ENCODE data around the gene IL17RE. TPM values are rescaled to one million over a fixed set of nuclear protein-coding genes. Genes with fewer than 3 reads are reported as not detected.

The IL17RE gene
- total and polyA plus RNA-seq, 2 of the 13 experiments (the other 11 are each of a cell fraction or from before 2014, with no cell fraction given) = 14.5 to 24.1 TPM

DNA sequence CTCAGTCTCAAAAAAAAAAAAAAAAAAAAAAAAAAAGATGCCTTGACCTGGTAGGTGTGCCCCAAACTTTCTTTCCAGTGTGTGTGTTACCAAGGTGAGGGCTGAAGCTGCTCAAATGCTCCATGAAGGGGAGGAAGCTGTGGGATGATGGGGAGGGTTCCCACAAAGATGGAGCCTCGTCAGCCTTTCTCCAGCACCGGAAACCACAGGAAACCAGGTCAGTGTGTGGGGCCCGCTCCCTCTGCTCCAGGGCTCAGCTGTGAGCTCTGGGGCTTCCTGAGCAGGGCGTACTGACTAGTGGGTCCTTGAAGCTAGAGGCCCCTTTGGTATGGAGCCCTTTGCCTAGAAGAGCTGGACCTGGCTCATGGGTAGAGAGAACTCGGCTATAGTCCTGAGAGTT is 681 bp upstream of the IL17RE start (continued):
- TF ChIP-seq, protein P1, sequence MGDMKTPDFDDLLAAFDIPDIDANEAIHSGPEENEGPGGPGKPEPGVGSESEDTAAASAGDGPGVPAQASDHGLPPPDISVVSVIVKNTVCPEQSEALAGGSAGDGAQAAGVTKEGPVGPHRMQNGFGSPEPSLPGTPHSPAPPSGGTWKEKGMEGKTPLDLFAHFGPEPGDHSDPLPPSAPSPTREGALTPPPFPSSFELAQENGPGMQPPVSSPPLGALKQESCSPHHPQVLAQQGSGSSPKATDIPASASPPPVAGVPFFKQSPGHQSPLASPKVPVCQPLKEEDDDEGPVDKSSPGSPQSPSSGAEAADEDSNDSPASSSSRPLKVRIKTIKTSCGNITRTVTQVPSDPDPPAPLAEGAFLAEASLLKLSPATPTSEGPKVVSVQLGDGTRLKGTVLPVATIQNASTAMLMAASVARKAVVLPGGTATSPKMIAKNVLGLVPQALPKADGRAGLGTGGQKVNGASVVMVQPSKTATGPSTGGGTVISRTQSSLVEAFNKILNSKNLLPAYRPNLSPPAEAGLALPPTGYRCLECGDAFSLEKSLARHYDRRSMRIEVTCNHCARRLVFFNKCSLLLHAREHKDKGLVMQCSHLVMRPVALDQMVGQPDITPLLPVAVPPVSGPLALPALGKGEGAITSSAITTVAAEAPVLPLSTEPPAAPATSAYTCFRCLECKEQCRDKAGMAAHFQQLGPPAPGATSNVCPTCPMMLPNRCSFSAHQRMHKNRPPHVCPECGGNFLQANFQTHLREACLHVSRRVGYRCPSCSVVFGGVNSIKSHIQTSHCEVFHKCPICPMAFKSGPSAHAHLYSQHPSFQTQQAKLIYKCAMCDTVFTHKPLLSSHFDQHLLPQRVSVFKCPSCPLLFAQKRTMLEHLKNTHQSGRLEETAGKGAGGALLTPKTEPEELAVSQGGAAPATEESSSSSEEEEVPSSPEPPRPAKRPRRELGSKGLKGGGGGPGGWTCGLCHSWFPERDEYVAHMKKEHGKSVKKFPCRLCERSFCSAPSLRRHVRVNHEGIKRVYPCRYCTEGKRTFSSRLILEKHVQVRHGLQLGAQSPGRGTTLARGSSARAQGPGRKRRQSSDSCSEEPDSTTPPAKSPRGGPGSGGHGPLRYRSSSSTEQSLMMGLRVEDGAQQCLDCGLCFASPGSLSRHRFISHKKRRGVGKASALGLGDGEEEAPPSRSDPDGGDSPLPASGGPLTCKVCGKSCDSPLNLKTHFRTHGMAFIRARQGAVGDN (CRISPR knock-in tag; IDR thresholded peaks at IDR 0.05) = 0 out of 2 replicates have a peak, but pooled peaks have one; percentile 24
- TF ChIP-seq ZNF432 (CRISPR knock-in tag; IDR thresholded peaks at IDR 0.05; ENCODE audit: borderline replicate concordance) = no peak
- no peak for TF ChIP-seq RBM22 (optimal IDR thresholded peaks at IDR 0.05; ENCODE audit: low read length)
- TF ChIP-seq HIVEP1 (CRISPR knock-in tag; IDR thresholded peaks at IDR 0.05) = no peak
- no peak for TF ChIP-seq ZNF543 (CRISPR knock-in tag; IDR thresholded peaks at IDR 0.05)
- TF ChIP-seq, protein P2, sequence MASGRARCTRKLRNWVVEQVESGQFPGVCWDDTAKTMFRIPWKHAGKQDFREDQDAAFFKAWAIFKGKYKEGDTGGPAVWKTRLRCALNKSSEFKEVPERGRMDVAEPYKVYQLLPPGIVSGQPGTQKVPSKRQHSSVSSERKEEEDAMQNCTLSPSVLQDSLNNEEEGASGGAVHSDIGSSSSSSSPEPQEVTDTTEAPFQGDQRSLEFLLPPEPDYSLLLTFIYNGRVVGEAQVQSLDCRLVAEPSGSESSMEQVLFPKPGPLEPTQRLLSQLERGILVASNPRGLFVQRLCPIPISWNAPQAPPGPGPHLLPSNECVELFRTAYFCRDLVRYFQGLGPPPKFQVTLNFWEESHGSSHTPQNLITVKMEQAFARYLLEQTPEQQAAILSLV (CRISPR knock-in tag; IDR thresholded peaks at IDR 0.05; ENCODE audit: borderline replicate concordance) = 0 out of 2 replicates have a peak, but pooled peaks have one; percentile 62
- TF ChIP-seq RFXANK (CRISPR knock-in tag; IDR thresholded peaks at IDR 0.05) = no peak
- TF ChIP-seq, protein P3, sequence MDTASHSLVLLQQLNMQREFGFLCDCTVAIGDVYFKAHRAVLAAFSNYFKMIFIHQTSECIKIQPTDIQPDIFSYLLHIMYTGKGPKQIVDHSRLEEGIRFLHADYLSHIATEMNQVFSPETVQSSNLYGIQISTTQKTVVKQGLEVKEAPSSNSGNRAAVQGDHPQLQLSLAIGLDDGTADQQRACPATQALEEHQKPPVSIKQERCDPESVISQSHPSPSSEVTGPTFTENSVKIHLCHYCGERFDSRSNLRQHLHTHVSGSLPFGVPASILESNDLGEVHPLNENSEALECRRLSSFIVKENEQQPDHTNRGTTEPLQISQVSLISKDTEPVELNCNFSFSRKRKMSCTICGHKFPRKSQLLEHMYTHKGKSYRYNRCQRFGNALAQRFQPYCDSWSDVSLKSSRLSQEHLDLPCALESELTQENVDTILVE (CRISPR knock-in tag; IDR thresholded peaks at IDR 0.05) = peak; percentile 22; the same call in 1 of the 2 replicates
- no peak for TF ChIP-seq RFX1 (IDR thresholded peaks at IDR 0.05)
- TF ChIP-seq RARG (CRISPR knock-in tag; IDR thresholded peaks at IDR 0.05; ENCODE audit: low read depth) = no peak
- TF ChIP-seq FOXJ3 (CRISPR knock-in tag; IDR thresholded peaks at IDR 0.05; ENCODE audit: borderline replicate concordance) = no peak
- TF ChIP-seq, protein P4, sequence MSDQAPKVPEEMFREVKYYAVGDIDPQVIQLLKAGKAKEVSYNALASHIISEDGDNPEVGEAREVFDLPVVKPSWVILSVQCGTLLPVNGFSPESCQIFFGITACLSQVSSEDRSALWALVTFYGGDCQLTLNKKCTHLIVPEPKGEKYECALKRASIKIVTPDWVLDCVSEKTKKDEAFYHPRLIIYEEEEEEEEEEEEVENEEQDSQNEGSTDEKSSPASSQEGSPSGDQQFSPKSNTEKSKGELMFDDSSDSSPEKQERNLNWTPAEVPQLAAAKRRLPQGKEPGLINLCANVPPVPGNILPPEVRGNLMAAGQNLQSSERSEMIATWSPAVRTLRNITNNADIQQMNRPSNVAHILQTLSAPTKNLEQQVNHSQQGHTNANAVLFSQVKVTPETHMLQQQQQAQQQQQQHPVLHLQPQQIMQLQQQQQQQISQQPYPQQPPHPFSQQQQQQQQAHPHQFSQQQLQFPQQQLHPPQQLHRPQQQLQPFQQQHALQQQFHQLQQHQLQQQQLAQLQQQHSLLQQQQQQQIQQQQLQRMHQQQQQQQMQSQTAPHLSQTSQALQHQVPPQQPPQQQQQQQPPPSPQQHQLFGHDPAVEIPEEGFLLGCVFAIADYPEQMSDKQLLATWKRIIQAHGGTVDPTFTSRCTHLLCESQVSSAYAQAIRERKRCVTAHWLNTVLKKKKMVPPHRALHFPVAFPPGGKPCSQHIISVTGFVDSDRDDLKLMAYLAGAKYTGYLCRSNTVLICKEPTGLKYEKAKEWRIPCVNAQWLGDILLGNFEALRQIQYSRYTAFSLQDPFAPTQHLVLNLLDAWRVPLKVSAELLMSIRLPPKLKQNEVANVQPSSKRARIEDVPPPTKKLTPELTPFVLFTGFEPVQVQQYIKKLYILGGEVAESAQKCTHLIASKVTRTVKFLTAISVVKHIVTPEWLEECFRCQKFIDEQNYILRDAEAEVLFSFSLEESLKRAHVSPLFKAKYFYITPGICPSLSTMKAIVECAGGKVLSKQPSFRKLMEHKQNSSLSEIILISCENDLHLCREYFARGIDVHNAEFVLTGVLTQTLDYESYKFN (CRISPR knock-in tag; conservative IDR thresholded peaks at IDR 0.05) = no peak
- no peak for TF ChIP-seq ZNF496 (CRISPR knock-in tag; IDR thresholded peaks at IDR 0.05; ENCODE audit: insufficient replicate concordance)
- no peak for TF ChIP-seq MAFG (CRISPR knock-in tag; IDR thresholded peaks at IDR 0.05)
- TF ChIP-seq ZNF644 (CRISPR knock-in tag; IDR thresholded peaks at IDR 0.05; ENCODE audit: low read depth) = peak; percentile 41; the same call in 1 of the 2 replicates
- TF ChIP-seq, protein P5, sequence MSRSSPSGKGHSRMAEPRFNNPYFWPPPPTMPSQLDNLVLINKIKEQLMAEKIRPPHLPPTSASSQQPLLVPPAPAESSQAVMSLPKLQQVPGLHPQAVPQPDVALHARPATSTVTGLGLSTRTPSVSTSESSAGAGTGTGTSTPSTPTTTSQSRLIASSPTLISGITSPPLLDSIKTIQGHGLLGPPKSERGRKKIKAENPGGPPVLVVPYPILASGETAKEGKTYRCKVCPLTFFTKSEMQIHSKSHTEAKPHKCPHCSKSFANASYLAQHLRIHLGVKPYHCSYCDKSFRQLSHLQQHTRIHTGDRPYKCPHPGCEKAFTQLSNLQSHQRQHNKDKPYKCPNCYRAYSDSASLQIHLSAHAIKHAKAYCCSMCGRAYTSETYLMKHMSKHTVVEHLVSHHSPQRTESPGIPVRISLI (CRISPR knock-in tag; IDR thresholded peaks at IDR 0.05; ENCODE audit: borderline replicate concordance) = peak; percentile 8
- TF ChIP-seq TARDBP (CRISPR knock-in tag; IDR thresholded peaks at IDR 0.05) = 0 out of 2 replicates have a peak, but pooled peaks have one; percentile 15
- TF ChIP-seq GTF3A (CRISPR knock-in tag; conservative IDR thresholded peaks at IDR 0.05) = 0 out of 2 replicates have a peak, but pooled peaks have one; percentile 15
- TF ChIP-seq TBP (CRISPR knock-in tag; IDR thresholded peaks at IDR 0.05) = no peak
- TF ChIP-seq SAFB2 (CRISPR knock-in tag; IDR thresholded peaks at IDR 0.05; ENCODE audit: borderline replicate concordance, low read depth) = 0 out of 2 replicates have a peak, but pooled peaks have one; percentile 47

Measured in HepG2 (cell line).